ENCODE results near the gene CTSC. TPM values are rescaled to one million over a fixed set of nuclear protein-coding genes. Genes with fewer than 3 reads are reported as not detected.

CTSC gene
- total RNA-seq, 1 experiment from 2014 or later: 269 TPM

GRCh38 chr11:88332851-88333250 lies 4.7 kb downstream of the CTSC start:
- H3K27me3 Mint-ChIP-seq (ENCODE audit: low read depth): no peaks in the 10 kb centered on the region
- ATAC-seq (no peak), DNase-seq (ENCODE audit: low spot score) (no peak)
- no peaks in the 10 kb centered on the region for H3K9me3 Mint-ChIP-seq
- H3K4me3 Mint-ChIP-seq: no peak overlapping the region
- H3K36me3 Mint-ChIP-seq: peaks cover 70% of the 10 kb centered on the region
- no peak overlapping the region for H3K27ac Mint-ChIP-seq
- POLR2A ChIA-PET: no interaction called here
- TF ChIP-seq STAT6 (CRISPR knock-in tag; conservative IDR thresholded peaks at IDR 0.05; ENCODE audit: low read depth): no peak
- TF ChIP-seq KAT7 (CRISPR knock-in tag; IDR thresholded peaks at IDR 0.05; ENCODE audit: borderline replicate concordance): no peak
- TF ChIP-seq GRHL2 (CRISPR knock-in tag; IDR thresholded peaks at IDR 0.05; ENCODE audit: insufficient replicate concordance, severe bottlenecking): no peak
- TF ChIP-seq NR2C2 (CRISPR knock-in tag; IDR thresholded peaks at IDR 0.05): no peak
- TF ChIP-seq SOX15 (CRISPR knock-in tag; IDR thresholded peaks at IDR 0.05): no peak
- no peak for TF ChIP-seq ELF4 (CRISPR knock-in tag; IDR thresholded peaks at IDR 0.05; ENCODE audit: low read depth)
- no peak for TF ChIP-seq ETV6 (CRISPR knock-in tag; IDR thresholded peaks at IDR 0.05)
- TF ChIP-seq SP1 (CRISPR knock-in tag; conservative IDR thresholded peaks at IDR 0.05): no peak
- TF ChIP-seq MAX (CRISPR knock-in tag; IDR thresholded peaks at IDR 0.05): no peak
- TF ChIP-seq, protein P1, sequence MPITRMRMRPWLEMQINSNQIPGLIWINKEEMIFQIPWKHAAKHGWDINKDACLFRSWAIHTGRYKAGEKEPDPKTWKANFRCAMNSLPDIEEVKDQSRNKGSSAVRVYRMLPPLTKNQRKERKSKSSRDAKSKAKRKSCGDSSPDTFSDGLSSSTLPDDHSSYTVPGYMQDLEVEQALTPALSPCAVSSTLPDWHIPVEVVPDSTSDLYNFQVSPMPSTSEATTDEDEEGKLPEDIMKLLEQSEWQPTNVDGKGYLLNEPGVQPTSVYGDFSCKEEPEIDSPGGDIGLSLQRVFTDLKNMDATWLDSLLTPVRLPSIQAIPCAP (CRISPR knock-in tag; IDR thresholded peaks at IDR 0.05): no peak
- TF ChIP-seq, protein P2, sequence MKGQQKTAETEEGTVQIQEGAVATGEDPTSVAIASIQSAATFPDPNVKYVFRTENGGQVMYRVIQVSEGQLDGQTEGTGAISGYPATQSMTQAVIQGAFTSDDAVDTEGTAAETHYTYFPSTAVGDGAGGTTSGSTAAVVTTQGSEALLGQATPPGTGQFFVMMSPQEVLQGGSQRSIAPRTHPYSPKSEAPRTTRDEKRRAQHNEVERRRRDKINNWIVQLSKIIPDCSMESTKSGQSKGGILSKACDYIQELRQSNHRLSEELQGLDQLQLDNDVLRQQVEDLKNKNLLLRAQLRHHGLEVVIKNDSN (CRISPR knock-in tag; IDR thresholded peaks at IDR 0.05): no peak
- TF ChIP-seq IRF2 (CRISPR knock-in tag; IDR thresholded peaks at IDR 0.05; ENCODE audit: borderline replicate concordance, low read depth): no peak
- TF ChIP-seq GABPB1 (CRISPR knock-in tag; IDR thresholded peaks at IDR 0.05): no peak
- TF ChIP-seq, protein P3, sequence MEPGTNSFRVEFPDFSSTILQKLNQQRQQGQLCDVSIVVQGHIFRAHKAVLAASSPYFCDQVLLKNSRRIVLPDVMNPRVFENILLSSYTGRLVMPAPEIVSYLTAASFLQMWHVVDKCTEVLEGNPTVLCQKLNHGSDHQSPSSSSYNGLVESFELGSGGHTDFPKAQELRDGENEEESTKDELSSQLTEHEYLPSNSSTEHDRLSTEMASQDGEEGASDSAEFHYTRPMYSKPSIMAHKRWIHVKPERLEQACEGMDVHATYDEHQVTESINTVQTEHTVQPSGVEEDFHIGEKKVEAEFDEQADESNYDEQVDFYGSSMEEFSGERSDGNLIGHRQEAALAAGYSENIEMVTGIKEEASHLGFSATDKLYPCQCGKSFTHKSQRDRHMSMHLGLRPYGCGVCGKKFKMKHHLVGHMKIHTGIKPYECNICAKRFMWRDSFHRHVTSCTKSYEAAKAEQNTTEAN (CRISPR knock-in tag; IDR thresholded peaks at IDR 0.05): no peak
- no peak for TF ChIP-seq HMGXB4 (CRISPR knock-in tag; IDR thresholded peaks at IDR 0.05)
- TF ChIP-seq MLX (CRISPR knock-in tag; IDR thresholded peaks at IDR 0.05): no peak
- TF ChIP-seq NFE2L1 (CRISPR knock-in tag; IDR thresholded peaks at IDR 0.05): no peak
- TF ChIP-seq PRRX2 (CRISPR knock-in tag; IDR thresholded peaks at IDR 0.05): no peak
- peaks cover 70% of the 10 kb centered on the region for H3K4me1 Mint-ChIP-seq
- CTCF ChIA-PET: no interaction called here
